ENCODE data around the gene ARFRP1. TPM values are rescaled to one million over a fixed set of nuclear protein-coding genes. Genes with fewer than 3 reads are reported as not detected.
A peak's percentile ranks its signal among the peaks of the same experiment; 100 is the strongest.

Gene ARFRP1
- total and polyA plus RNA-seq, 2 of the 13 experiments (the other 11 are each of a cell fraction or from before 2014, with no cell fraction given), result 32.0 to 51.1 TPM

DNA sequence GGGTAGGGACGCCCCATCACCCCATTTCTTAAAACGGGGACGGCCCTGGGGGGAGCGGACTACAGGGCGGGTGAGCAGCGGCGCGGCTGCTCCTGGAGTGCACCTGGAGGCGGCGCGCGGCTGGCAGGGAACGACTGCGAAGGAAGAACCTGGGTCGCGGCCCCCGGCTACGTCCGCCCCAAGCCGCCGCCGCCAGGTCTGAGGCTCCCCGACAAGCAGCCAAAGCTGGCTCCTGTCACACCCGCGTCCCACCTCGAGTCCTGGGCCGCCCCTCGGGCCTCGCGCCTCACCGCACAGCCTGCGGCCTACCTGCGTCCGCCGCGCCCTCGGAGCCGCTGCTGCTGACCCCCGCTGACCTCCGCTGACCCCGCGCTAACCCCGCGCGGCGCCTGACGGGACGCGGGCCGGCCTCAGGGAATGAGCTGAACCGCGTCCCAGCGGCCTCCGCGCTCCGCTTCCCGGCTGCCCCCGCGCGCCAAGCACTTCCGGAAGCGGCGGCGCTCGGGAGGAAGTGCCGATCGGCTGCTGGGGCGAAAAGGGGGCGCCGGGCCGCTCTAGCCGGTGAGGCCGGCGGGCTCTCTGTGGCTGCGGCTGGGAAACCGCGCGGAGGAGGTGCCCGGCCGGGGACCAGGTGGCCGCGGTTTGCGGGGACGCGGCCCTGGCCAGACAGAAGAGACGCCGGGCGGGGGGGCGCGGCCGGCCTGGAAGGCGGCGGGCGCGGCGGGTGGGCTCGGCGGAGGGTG is at the start of gene ARFRP1, which contains the start of gene ZGPAT (continued):
- TF ChIP-seq, protein P1, sequence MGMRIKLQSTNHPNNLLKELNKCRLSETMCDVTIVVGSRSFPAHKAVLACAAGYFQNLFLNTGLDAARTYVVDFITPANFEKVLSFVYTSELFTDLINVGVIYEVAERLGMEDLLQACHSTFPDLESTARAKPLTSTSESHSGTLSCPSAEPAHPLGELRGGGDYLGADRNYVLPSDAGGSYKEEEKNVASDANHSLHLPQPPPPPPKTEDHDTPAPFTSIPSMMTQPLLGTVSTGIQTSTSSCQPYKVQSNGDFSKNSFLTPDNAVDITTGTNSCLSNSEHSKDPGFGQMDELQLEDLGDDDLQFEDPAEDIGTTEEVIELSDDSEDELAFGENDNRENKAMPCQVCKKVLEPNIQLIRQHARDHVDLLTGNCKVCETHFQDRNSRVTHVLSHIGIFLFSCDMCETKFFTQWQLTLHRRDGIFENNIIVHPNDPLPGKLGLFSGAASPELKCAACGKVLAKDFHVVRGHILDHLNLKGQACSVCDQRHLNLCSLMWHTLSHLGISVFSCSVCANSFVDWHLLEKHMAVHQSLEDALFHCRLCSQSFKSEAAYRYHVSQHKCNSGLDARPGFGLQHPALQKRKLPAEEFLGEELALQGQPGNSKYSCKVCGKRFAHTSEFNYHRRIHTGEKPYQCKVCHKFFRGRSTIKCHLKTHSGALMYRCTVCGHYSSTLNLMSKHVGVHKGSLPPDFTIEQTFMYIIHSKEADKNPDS (CRISPR knock-in tag; IDR thresholded peaks at IDR 0.05), result peak; percentile 78; the same call in 1 of the 2 replicates
- TF ChIP-seq, protein P2, sequence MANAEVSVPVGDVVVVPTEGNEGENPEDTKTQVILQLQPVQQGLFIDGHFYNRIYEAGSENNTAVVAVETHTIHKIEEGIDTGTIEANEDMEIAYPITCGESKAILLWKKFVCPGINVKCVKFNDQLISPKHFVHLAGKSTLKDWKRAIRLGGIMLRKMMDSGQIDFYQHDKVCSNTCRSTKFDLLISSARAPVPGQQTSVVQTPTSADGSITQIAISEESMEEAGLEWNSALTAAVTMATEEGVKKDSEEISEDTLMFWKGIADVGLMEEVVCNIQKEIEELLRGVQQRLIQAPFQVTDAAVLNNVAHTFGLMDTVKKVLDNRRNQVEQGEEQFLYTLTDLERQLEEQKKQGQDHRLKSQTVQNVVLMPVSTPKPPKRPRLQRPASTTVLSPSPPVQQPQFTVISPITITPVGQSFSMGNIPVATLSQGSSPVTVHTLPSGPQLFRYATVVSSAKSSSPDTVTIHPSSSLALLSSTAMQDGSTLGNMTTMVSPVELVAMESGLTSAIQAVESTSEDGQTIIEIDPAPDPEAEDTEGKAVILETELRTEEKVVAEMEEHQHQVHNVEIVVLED (CRISPR knock-in tag; IDR thresholded peaks at IDR 0.05; ENCODE audit: borderline replicate concordance), result peak; percentile 97
- TF ChIP-seq SMARCC2 (IDR thresholded peaks at IDR 0.05) (no peak), ZNF850 (CRISPR knock-in tag; conservative IDR thresholded peaks at IDR 0.05) (no peak), FOXO1 (CRISPR knock-in tag; IDR thresholded peaks at IDR 0.05) (peak; percentile 90), MAZ (IDR thresholded peaks at IDR 0.05; ENCODE audit: borderline replicate concordance, low read depth, low read length) (no peak; the same call in none of the 2 replicates), MAZ (CRISPR knock-in tag; IDR thresholded peaks at IDR 0.05; ENCODE audit: low read depth) (peak; percentile 99), CBFB (CRISPR knock-in tag; IDR thresholded peaks at IDR 0.05) (peak; percentile 97), ZMAT3 (CRISPR knock-in tag; conservative IDR thresholded peaks at IDR 0.05) (peak; percentile 97), NFKB2 (CRISPR knock-in tag; IDR thresholded peaks at IDR 0.05; ENCODE audit: borderline replicate concordance) (peak; percentile 92), ZNF235 (CRISPR knock-in tag; IDR thresholded peaks at IDR 0.05; ENCODE audit: borderline replicate concordance) (peak; percentile 95; the same call in 1 of the 2 replicates), ZNF251 (CRISPR knock-in tag; IDR thresholded peaks at IDR 0.05) (no peak), FOXP1 (IDR thresholded peaks at IDR 0.05) (no peak), FOXP1 (CRISPR knock-in tag; IDR thresholded peaks at IDR 0.05) (no peak), PRPF4 (IDR thresholded peaks at IDR 0.05; ENCODE audit: low read depth, low read length, poor library complexity, severe bottlenecking) (no peak), ZFP1 (CRISPR knock-in tag; IDR thresholded peaks at IDR 0.05) (no peak; the same call in 1 of the 2 replicates), MTA1 (CRISPR knock-in tag; IDR thresholded peaks at IDR 0.05; ENCODE audit: borderline replicate concordance) (peak; percentile 59; the same call in 1 of the 2 replicates), ZNF672 (CRISPR knock-in tag; IDR thresholded peaks at IDR 0.05) (0 out of 2 replicates have a peak, but pooled peaks have one; percentile 7), ISL2 (CRISPR knock-in tag; IDR thresholded peaks at IDR 0.05) (peak; percentile 75; the same call in 1 of the 2 replicates), DPF2 (CRISPR knock-in tag; IDR thresholded peaks at IDR 0.05; ENCODE audit: borderline replicate concordance, low read depth) (no peak), ZSCAN30 (CRISPR knock-in tag; IDR thresholded peaks at IDR 0.05) (no peak), KDM3A (CRISPR knock-in tag; IDR thresholded peaks at IDR 0.05; ENCODE audit: low read depth) (peak; percentile 64)
- TF ChIP-seq, protein P3, sequence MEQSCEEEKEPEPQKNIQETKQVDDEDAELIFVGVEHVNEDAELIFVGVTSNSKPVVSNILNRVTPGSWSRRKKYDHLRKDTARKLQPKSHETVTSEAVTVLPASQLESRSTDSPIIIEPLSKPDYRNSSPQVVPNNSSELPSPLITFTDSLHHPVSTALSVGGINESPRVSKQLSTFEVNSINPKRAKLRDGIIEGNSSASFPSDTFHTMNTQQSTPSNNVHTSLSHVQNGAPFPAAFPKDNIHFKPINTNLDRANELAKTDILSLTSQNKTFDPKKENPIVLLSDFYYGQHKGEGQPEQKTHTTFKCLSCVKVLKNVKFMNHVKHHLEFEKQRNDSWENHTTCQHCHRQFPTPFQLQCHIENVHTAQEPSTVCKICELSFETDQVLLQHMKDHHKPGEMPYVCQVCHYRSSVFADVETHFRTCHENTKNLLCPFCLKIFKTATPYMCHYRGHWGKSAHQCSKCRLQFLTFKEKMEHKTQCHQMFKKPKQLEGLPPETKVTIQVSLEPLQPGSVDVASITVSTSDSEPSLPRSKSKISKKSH (CRISPR knock-in tag; IDR thresholded peaks at IDR 0.05; ENCODE audit: borderline replicate concordance), result peak; percentile 85; the same call in 1 of the 2 replicates
- TF ChIP-seq, protein P4, sequence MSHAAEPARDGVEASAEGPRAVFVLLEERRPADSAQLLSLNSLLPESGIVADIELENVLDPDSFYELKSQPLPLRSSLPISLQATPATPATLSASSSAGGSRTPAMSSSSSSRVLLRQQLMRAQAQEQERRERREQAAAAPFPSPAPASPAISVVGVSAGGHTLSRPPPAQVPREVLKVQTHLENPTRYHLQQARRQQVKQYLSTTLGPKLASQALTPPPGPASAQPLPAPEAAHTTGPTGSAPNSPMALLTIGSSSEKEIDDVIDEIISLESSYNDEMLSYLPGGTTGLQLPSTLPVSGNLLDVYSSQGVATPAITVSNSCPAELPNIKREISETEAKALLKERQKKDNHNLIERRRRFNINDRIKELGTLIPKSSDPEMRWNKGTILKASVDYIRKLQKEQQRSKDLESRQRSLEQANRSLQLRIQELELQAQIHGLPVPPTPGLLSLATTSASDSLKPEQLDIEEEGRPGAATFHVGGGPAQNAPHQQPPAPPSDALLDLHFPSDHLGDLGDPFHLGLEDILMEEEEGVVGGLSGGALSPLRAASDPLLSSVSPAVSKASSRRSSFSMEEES (CRISPR knock-in tag; IDR thresholded peaks at IDR 0.05), result peak; percentile 75; the same call in 1 of the 2 replicates
